Measurements from ENCODE around the gene ADAMTS17.

ADAMTS17 gene

GRCh38 chr15:100247228-100248225, 94.2 kb downstream of the ADAMTS17 start:
- no peak for DNase-seq

GRCh38 chr15:100245855-100246254, 95.9 kb downstream of the ADAMTS17 start:
- DNase-seq, result no peak

- no peak for DNase-seq
Observed at GRCh38 chr15:100245487-100245820, 96.3 kb downstream of the ADAMTS17 start.

- DNase-seq, result no peak
Observed at GRCh38 chr15:100244796-100245486, 96.8 kb downstream of the ADAMTS17 start.

- DNase-seq, result no peak
Observed at GRCh38 chr15:100242989-100243388, 98.8 kb downstream of the ADAMTS17 start.

- DNase-seq, result no peak
Observed at GRCh38 chr15:100241572-100242482, 99.9 kb downstream of the ADAMTS17 start.

- DNase-seq, result no peak
Observed at GRCh38 chr15:100236981-100237720, 104.6 kb downstream of the ADAMTS17 start.

- no peak for DNase-seq
Observed at GRCh38 chr15:100235030-100235617, 106.7 kb downstream of the ADAMTS17 start.

- DNase-seq, result no peak
Observed at GRCh38 chr15:100234158-100235029, 107.4 kb downstream of the ADAMTS17 start.

- DNase-seq, result no peak
Observed at GRCh38 chr15:100230784-100231183, 111.0 kb downstream of the ADAMTS17 start.

- DNase-seq, result no peak
Observed at GRCh38 chr15:100229181-100230163, 112.3 kb downstream of the ADAMTS17 start.

GRCh38 chr15:100227781-100228180, 114.0 kb downstream of the ADAMTS17 start:
- DNase-seq, result no peak

GRCh38 chr15:100226107-100226506, 115.7 kb downstream of the ADAMTS17 start:
- DNase-seq, result no peak

- DNase-seq, result no peak
Observed at GRCh38 chr15:100224206-100225185, 117.3 kb downstream of the ADAMTS17 start.

GRCh38 chr15:100222349-100222715, 119.4 kb downstream of the ADAMTS17 start:
- DNase-seq, result no peak

GRCh38 chr15:100221471-100222348, 120.1 kb downstream of the ADAMTS17 start:
- no peak for DNase-seq

All from activated CD4-positive, alpha-beta T cell treated with anti-CD3 and anti-CD28 coated beads for 48 hours (primary cell).